HEK293T (cell line): ENCODE data around the gene GYG2.
"Not testable (repeated sequence)": the region's sequence is repeated elsewhere in the genome, so short reads cannot be mapped to it uniquely, and the experiment has no call there.

Experiments used
- FOXK2 ChIP-seq: fragments of 450-650 bp; IDR thresholded peaks from 2 replicates; pipeline ENCODE4 v1.6.1; 2016; ENCODE audit warnings: mild to moderate bottlenecking
- FOXM1 ChIP-seq: fragments of 450-650 bp; IDR thresholded peaks from 2 replicates; pipeline ENCODE4 v1.6.1; 2017; ENCODE audit warnings: mild to moderate bottlenecking, borderline replicate concordance
- PKNOX1 ChIP-seq: fragments of 450-650 bp; IDR thresholded peaks from 2 replicates; pipeline ENCODE4 v1.6.1; 2016
- TARDBP ChIP-seq: fragments of 450-650 bp; IDR thresholded peaks from 2 replicates; pipeline ENCODE4 v1.6.1; 2016
- ZNF384 ChIP-seq: fragments of 450-650 bp; IDR thresholded peaks from 2 replicates; pipeline ENCODE4 v1.6.1; 2016

GRCh38 chrX:2812161-2812907, 16.4 kb upstream of the GYG2 start:
- TF ChIP-seq TARDBP, FOXK2, PKNOX1, ZNF384, FOXM1: not testable (repeated sequence)
